Putamen (tissue), 1 donor: ENCODE data around the gene TMCO5A.

Experiments
- DNase-seq: peaks from one replicate; pipeline ENCODE4 v3.0.0-alpha.2; 2016; ENCODE audit warnings: low spot score

TMCO5A gene

DNA sequence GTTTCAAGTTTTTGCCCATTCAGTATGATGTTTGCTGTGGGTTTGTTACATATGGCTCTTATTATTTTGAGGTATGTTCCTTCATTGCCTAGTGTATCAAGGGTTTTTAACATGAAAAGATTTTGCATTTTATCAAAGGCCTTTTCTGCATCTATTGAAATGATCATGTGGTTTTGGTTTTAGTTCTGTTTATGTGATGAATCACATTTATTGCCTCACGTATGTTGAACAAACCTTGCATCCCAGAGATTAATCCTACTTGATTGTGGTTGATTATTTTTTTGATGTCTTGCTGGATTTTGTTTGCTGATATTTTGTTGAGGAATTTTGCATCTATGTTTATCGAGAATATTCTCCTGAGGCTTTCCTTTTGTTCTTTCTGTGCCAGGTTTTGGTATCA is 39.4 kb downstream of the TMCO5A start:
- no peak for DNase-seq

- no peak for DNase-seq
Measured at GRCh38 chr15:37978231-37978630, 43.8 kb downstream of the TMCO5A start.

DNA sequence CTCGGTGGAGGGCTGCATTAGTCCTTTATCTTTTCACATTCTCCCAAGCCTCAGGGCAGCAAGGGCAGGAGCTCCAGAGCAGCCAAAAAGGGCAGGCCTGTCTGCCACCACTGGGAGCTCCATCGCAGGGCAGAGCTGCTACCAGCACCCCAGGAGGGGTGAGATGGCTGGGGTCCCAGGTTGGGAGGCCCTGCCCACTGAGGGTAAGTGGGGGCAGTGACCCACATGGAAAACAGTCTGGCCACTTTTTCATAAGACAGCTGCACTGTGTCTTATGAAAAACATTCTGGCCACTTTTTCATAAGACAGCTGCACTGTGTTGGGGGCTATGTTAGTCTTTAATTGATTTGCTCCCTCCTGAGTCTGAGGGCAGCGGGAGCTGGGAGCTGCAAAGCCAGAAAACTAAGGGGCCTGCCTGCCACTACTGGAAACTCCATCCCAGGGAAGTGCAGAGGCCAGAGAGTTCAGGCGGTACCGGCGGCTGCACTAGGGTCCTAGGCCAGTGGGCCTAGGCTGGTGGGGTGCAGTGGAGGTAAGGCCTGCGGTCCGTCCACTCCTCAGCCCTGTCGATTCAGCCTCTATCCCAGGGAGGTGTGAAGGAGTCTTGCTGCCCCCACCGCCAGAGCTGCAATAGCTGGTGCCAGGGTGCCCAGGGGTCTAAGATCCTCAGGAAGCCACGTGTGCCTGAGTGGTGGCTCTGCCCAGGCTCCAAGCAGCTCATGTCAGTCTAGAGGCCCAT is 45.4 kb downstream of the TMCO5A start:
- DNase-seq: no peak

DNA sequence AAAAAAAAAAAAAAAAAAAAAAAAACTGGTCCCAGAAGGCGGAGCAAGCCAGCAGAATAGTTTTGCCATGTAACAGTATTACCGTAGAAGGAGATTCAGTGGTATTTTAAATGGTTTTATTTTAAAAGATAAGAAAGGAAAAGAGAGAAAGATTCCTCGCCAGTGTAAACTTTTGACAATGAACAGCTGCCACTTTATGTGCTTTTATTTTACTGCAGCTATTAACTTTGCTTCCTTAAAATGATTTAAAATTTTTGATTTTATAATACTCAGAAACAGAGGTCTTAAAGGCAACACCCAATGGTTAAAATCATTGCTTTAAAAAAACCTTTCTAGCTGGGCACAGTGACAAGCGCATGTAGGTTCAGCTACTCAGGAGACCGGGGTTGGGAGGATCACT is 46.8 kb downstream of the TMCO5A start:
- DNase-seq: no peak

DNA sequence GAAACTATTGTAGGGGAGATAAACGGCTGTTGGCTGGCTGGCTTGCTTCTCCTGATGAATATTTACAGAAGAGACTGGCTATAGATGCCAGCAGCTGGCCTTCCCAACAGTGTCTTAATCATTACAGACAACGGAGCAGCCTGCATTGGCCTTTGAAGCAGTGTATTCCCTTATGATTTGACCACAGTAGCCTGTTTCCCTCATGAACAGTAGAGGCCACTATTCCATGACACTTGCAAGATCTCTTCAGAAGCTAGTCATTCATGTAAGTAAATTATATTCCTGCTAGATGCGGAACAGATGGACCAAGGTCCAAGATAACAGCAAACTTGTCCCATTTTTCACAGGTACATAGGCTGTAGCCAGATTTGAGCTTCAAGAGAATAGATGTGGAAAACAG is 47.3 kb downstream of the TMCO5A start:
- DNase-seq: no peak

GRCh38 chr15:37984368-37984767 is 49.9 kb downstream of the TMCO5A start:
- DNase-seq: no peak

- DNase-seq: peak; percentile 78
Measured at GRCh38 chr15:37995461-37996347, 61.3 kb downstream of the TMCO5A start.
